Suprapubic skin (tissue), 3 donors: ENCODE measurements around the gene CPT1B.

Experiments
- CTCF ChIP-seq, 2 donors: fragments of 200-600 bp in 1 of 2; fragments of 450-650 bp in 1 of 2; sonication (generic) in 1 of 2; IDR thresholded peaks; one replicate each; pipeline ENCODE4 v1.5.1; 2016 to 2019; ENCODE audit warnings: antibody characterized with exemption in 2 of 2, mild to moderate bottlenecking in 1 of 2, moderate library complexity in 1 of 2
- POLR2A ChIP-seq, 2 donors: fragments of 450-650 bp; IDR thresholded peaks; one replicate each; pipeline ENCODE4 v1.6.1; 2017; ENCODE audit warnings: antibody characterized with exemption in 2 of 2, mild to moderate bottlenecking in 2 of 2, moderate library complexity in 2 of 2

- no peak for TF ChIP-seq CTCF (IDR thresholded peaks at IDR 0.05)
- TF ChIP-seq POLR2A (IDR thresholded peaks at IDR 0.05) = no peak
Observed at GRCh38 chr22:50586416-50586815, 8.2 kb upstream of the CPT1B start.
